AG04450 (cell line): ENCODE data around the gene CENPQ. TPM values are rescaled to one million over a fixed set of nuclear protein-coding genes. Genes with fewer than 3 reads are reported as not detected.

Experiments used
- polyA plus RNA-seq: library from polyadenylated mRNA; depleted of rRNA; stranded (reverse); fragments of >200 nt; gene quantifications from 2 replicates; pipeline ENCODE4 v1.2.3, GENCODE V29; 2011; rRNA removed

Gene CENPQ
- polyA plus RNA-seq, 1 experiment = 6.5 TPM

Other genes starting within 250 kb of the CENPQ start
- gene MMUT, start 117 bp upstream of the CENPQ start, polyA plus RNA-seq = 19.9 and 26.8 TPM in 2 replicates
- not detected in 2 replicates for gene GLYATL3, start 36.6 kb downstream of the CENPQ start, polyA plus RNA-seq
- gene C6orf141, start 87.3 kb downstream of the CENPQ start, polyA plus RNA-seq = not detected in 2 replicates
- not detected in 2 replicates for gene RHAG, start 173.5 kb downstream of the CENPQ start, polyA plus RNA-seq